Parathyroid adenoma (tissue), 2 donors: ENCODE results near the gene MST1.

Experiments used
- H2AFZ ChIP-seq: fragments of 300-600 bp; sonication (generic); one replicate; pipeline ENCODE4 v1.7.0; 2017; ENCODE audit warnings: antibody characterized with exemption, mild to moderate bottlenecking
- H3K27ac ChIP-seq: fragments of 300-600 bp; sonication (generic); one replicate; pipeline ENCODE4 v1.7.0; 2017
- H3K27me3 ChIP-seq: fragments of 300-600 bp; sonication (generic); one replicate; pipeline ENCODE4 v1.7.0; 2017; ENCODE audit warnings: low read length; ENCODE audit not compliant: control insufficient read depth, insufficient read depth
- H3K36me3 ChIP-seq: fragments of 300-600 bp; sonication (generic); one replicate; pipeline ENCODE4 v1.7.0; 2017; ENCODE audit warnings: low read length; ENCODE audit not compliant: control insufficient read depth, insufficient read depth
- H3K4me1 ChIP-seq: fragments of 300-600 bp; sonication (generic); one replicate; pipeline ENCODE4 v1.7.0; 2017; ENCODE audit warnings: control low read depth
- H3K4me2 ChIP-seq: fragments of 300-600 bp; sonication (generic); one replicate; pipeline ENCODE4 v1.7.0; 2017; ENCODE audit warnings: low read length
- H3K4me3 ChIP-seq: fragments of 300-600 bp; sonication (generic); one replicate; pipeline ENCODE4 v1.7.0; 2017; ENCODE audit warnings: low read depth, low read length
- H3K79me2 ChIP-seq: fragments of 300-600 bp; sonication (generic); one replicate; pipeline ENCODE4 v1.7.0; 2017; ENCODE audit warnings: control low read depth
- H3K9ac ChIP-seq: fragments of 300-600 bp; sonication (generic); one replicate; pipeline ENCODE4 v1.7.0; 2017; ENCODE audit warnings: mild to moderate bottlenecking
- H3K9me3 ChIP-seq: fragments of 300-600 bp; sonication (generic); one replicate; pipeline ENCODE4 v1.7.0; 2017; ENCODE audit warnings: low read length; ENCODE audit not compliant: control insufficient read depth
- TF ChIP-seq, protein P1 (sequence below): fragments of 300-600 bp; sonication (generic); IDR thresholded peaks from one replicate; pipeline ENCODE4 v1.7.0; 2017; ENCODE audit warnings: antibody characterized with exemption, mild to moderate bottlenecking
- donor health status: primary hyperparathyroidism.

The MST1 gene

DNA sequence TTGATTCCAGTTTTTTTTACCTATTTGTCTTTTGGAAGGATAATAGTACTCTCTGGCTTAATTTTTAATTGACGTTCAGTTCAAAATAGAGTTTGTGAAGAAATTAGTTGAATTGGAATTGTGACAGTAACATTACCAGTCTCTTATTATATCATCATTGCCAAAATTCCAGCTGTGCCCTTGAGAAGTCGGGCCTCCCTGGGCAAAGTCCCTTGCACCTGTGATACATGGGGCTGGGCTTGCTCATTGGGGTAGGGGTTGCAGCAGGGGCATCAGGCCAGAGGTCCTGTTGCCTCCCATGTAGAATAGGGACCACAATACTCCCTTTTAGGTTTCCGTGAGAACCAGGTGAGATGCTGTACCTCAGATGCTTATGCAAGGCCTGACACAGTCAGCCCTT lies 43.0 kb downstream of the MST1 start:
- H3K27ac ChIP-seq: no peak overlapping the region
- peaks cover 7% of the 10 kb centered on the region for H3K4me1 ChIP-seq
- TF ChIP-seq, protein P1, sequence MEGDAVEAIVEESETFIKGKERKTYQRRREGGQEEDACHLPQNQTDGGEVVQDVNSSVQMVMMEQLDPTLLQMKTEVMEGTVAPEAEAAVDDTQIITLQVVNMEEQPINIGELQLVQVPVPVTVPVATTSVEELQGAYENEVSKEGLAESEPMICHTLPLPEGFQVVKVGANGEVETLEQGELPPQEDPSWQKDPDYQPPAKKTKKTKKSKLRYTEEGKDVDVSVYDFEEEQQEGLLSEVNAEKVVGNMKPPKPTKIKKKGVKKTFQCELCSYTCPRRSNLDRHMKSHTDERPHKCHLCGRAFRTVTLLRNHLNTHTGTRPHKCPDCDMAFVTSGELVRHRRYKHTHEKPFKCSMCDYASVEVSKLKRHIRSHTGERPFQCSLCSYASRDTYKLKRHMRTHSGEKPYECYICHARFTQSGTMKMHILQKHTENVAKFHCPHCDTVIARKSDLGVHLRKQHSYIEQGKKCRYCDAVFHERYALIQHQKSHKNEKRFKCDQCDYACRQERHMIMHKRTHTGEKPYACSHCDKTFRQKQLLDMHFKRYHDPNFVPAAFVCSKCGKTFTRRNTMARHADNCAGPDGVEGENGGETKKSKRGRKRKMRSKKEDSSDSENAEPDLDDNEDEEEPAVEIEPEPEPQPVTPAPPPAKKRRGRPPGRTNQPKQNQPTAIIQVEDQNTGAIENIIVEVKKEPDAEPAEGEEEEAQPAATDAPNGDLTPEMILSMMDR: no peak
- H3K9ac ChIP-seq: no peak overlapping the region
- no peak overlapping the region for H3K4me2 ChIP-seq
- no peaks in the 10 kb centered on the region for H3K36me3 ChIP-seq
- H3K79me2 ChIP-seq: peaks cover 3% of the 10 kb centered on the region
- no peak overlapping the region for H3K4me3 ChIP-seq
- H3K27me3 ChIP-seq: no peaks in the 10 kb centered on the region
- H3K9me3 ChIP-seq: no peaks in the 10 kb centered on the region
- H2AFZ ChIP-seq: no peak overlapping the region

DNA sequence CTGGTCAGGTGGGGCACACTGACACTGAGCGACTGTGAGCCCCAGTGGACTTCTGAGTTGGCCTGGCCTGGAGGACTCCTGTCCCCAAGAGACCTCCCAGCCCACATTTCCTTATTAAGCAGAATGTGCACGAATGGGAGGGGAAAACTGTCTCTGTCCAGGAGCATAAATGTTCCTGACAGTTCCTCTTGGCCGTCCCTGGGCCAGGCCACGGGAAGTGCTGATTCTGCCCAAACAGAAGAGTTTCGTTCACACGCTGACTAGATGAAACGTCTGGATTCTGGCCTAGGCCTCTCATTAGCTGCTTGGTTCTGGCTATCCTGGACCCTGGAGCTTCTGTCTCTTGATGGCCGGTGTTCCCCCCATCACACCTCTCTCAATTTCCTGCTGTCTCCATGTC lies 44.6 kb downstream of the MST1 start:
- H3K4me1 ChIP-seq: peaks cover 7% of the 10 kb centered on the region
- no peaks in the 10 kb centered on the region for H3K9me3 ChIP-seq
- TF ChIP-seq, protein P1: no peak
- no peak overlapping the region for H2AFZ ChIP-seq
- no peak overlapping the region for H3K9ac ChIP-seq
- no peak overlapping the region for H3K27ac ChIP-seq
- no peak overlapping the region for H3K4me2 ChIP-seq
- H3K4me3 ChIP-seq: no peak overlapping the region
- H3K79me2 ChIP-seq: peaks cover 3% of the 10 kb centered on the region
- H3K27me3 ChIP-seq: no peaks in the 10 kb centered on the region
- H3K36me3 ChIP-seq: no peaks in the 10 kb centered on the region

DNA sequence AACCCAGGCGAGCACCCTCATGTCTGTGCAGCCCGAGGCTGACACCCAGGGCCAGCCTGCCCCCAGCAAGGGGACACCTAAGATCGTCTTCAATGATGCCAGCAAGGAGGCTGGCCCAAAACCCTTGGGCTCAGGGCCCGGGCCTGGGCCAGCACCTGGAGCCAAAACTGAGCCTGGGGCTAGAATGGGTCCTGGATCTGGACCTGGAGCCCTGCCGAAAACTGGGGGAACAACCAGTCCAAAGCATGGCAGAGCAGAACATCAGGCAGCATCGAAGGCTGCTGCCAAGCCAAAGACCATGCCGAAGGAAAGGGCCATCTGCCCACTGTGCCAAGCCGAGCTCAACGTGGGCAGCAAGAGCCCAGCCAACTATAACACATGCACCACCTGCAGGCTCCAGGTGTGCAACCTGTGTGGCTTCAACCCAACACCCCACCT lies 46.5 kb downstream of the MST1 start:
- Histone ChIP-seq H3K9ac (no peak overlapping the region), H3K4me1 (peaks cover 4% of the 10 kb centered on the region), H3K27ac (no peak overlapping the region), H2AFZ (no peak overlapping the region), H3K4me3 (no peak overlapping the region), H3K36me3 (no peaks in the 10 kb centered on the region), H3K27me3 (no peaks in the 10 kb centered on the region), H3K79me2 (peaks cover 3% of the 10 kb centered on the region), H3K4me2 (no peak overlapping the region), H3K9me3 (no peaks in the 10 kb centered on the region)
- TF ChIP-seq, protein P1: no peak

DNA sequence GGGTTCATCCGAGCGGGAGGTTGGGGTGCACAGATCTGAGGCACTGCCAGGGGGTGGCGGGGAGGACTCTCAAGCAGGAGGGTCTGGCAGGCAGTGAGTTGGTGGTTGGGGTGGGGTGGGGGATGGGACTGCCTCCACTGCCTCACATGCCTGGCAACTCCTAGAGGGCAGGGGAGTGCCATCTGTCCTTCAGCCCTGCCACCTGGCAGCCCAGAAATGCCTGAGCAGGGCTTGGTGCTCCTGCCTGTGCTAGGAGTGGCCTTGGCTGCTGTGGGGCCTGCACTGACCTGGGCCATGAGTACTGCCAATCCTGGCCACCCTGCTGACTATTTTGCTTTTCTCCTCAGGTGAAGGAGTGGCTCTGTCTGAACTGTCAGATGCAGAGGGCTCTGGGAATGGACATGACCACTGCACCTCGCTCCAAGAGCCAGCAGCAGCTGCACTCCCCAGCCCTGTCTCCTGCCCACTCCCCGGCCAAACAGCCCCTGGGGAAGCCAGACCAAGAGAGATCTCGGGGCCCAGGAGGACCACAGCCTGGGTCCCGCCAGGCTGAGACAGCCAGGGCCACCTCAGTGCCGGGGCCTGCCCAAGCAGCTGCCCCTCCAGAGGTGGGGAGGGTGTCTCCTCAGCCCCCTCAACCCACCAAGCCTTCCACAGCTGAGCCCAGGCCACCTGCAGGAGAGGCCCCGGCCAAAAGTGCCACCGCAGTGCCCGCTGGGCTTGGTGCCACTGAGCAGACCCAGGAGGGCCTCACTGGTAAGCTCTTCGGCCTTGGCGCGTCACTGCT lies 47.2 kb downstream of the MST1 start:
- Histone ChIP-seq H3K9ac (no peak overlapping the region), H3K4me2 (no peak overlapping the region), H2AFZ (no peak overlapping the region), H3K27ac (no peak overlapping the region), H3K4me3 (no peak overlapping the region), H3K4me1 (no peaks in the 10 kb centered on the region), H3K79me2 (peaks cover 3% of the 10 kb centered on the region), H3K36me3 (no peaks in the 10 kb centered on the region), H3K9me3 (no peaks in the 10 kb centered on the region), H3K27me3 (no peaks in the 10 kb centered on the region)
- TF ChIP-seq, protein P1: no peak

DNA sequence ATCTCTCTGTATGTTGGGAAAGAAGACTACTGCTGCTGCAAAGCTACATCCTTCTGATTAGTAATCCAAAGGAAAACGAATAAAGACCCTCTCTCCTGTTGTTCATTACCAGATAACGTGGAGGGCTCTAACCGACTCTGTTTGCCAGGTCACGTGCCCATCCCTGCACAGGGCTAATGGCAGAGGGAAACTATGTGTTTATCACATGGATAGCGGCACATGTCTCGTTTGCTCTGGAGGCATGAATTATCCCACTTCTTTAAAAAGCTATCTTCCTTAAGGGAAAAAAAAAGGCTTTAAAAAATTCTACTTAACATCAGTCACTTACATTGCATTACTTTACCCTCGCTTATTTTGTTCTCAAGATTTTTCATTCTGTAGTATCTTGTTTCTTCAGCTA lies 48.0 kb downstream of the MST1 start:
- H3K9me3 ChIP-seq: no peaks in the 10 kb centered on the region
- TF ChIP-seq, protein P1: no peak

More for the DNA sequence above, 48.0 kb downstream of the MST1 start:
- no peak overlapping the region for H2AFZ ChIP-seq
- no peak overlapping the region for H3K4me2 ChIP-seq
- H3K27ac ChIP-seq: no peak overlapping the region
- no peaks in the 10 kb centered on the region for H3K27me3 ChIP-seq
- peaks cover 3% of the 10 kb centered on the region for H3K79me2 ChIP-seq
- H3K36me3 ChIP-seq: no peaks in the 10 kb centered on the region
- no peaks in the 10 kb centered on the region for H3K4me1 ChIP-seq
- no peak overlapping the region for H3K9ac ChIP-seq
- no peak overlapping the region for H3K4me3 ChIP-seq
